Measurements from ENCODE around the gene RESP18.
"Not testable (repeated sequence)": the region's sequence is repeated elsewhere in the genome, so short reads cannot be mapped to it uniquely, and the experiment has no call there.

Gene RESP18

DNA sequence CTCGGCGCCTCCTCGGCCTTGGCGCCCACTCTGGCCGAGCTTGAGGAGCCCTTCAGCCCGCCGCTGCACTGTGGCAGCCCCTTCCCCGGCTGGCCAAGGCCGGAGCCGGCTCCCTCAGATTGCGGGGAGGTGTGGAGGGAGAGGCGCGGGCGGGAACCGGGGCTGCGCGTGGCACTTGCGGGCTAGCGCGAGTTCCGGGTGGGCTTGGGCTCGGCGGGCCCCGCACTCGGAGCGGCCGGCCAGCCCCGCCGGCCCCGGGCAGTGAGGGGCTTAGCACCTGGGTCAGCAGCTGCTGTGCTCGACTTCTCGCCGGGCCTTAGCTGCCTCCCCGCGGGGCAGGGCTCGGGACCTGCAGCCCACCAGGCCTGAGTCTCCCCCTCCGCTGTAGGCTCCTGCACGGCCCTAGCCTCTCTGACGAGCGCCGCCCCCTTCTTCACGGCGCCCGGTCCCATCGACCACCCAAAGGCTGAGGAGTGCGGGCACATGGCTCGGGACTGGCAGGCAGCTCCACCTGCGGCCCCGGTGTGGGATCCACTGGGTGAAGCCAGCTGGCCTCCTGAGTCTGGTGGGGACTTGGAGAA is 19.8 kb downstream of the RESP18 start:
- not testable (repeated sequence) for H3K14ac ChIP-seq (ENCODE audit: low read length); H3K79me2 ChIP-seq (ENCODE audit: control insufficient read depth, insufficient read depth, low read length, poor library complexity); H2BK120ac ChIP-seq (ENCODE audit: insufficient read depth, low read length, poor library complexity); H3K36me3 ChIP-seq (ENCODE audit: control insufficient read depth in 1 of 2, insufficient read depth in 2 of 2, low read length in 2 of 2); H2AK5ac ChIP-seq (ENCODE audit: low read length); H3K4me2 ChIP-seq (ENCODE audit: low read length); H3K23ac ChIP-seq (ENCODE audit: low read length); DNase-seq; H2AFZ ChIP-seq (ENCODE audit: insufficient read depth, low read length, poor library complexity); H3K18ac ChIP-seq (ENCODE audit: low read length); H3K27ac ChIP-seq (ENCODE audit: low read depth, low read length); H3K4ac ChIP-seq (ENCODE audit: low read depth, low read length); H3K79me1 ChIP-seq (ENCODE audit: low read length); H2BK5ac ChIP-seq (ENCODE audit: low read depth, low read length, poor library complexity); H3K4me1 ChIP-seq (ENCODE audit: control insufficient read depth in 1 of 2, insufficient read depth in 2 of 2, low read length in 2 of 2); H3K9me3 ChIP-seq (ENCODE audit: insufficient read depth, low read depth, low read length); H3K9ac ChIP-seq (ENCODE audit: low read length); H4K12ac ChIP-seq (ENCODE audit: low read depth, low read length); H3K4me3 ChIP-seq (ENCODE audit: low read depth, low read length); H2BK12ac ChIP-seq (ENCODE audit: low read length); H4K8ac ChIP-seq (ENCODE audit: low read depth, low read length); H4K91ac ChIP-seq (ENCODE audit: low read depth, low read length)
- peaks cover 11% of the 10 kb centered on the region for H3K27me3 ChIP-seq (ENCODE audit: insufficient read depth, low read length)
- WGBS (ENCODE audit: extremely low coverage, insufficient coverage, insufficient read length), result no CpG with 5 or more reads among the region's 49 CpGs

DNA sequence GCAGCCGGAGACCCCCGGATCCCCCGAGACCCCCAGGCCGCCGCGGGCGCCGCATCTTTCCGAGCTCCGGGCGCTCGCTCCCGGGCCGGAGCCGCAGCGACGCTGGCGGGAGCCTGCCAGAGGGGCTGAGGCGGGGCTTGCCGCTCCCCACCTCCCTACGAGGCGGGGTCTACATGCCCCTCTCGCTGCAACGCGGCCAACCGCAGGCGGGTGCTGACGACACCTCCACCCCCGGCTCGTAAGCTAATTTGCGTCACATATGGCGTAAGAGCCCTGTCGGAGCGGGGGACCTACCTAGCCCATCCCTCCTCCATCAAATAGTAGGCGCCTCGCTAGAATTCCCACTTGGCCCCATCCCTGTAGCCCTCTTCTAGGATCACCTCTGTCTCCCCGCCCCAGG is 23.3 kb downstream of the RESP18 start, which contains the start of gene PTPRN:
Gene PTPRN, minus strand, starts transcription at position 124 of the 400 bp plus-strand sequence. Its CDS starts 69 bp downstream, at position 55.
- Histone ChIP-seq H2AK5ac (ENCODE audit: low read length) (no peak within 1 kb of the TSS), H2BK120ac (ENCODE audit: insufficient read depth, low read length, poor library complexity) (no peak within 1 kb of the TSS), H3K18ac (ENCODE audit: low read length) (no peak within 1 kb of the TSS), H3K36me3 (ENCODE audit: control insufficient read depth in 1 of 2, insufficient read depth in 2 of 2, low read length in 2 of 2) (no peaks in the 10 kb centered on the region), H4K12ac (ENCODE audit: low read depth, low read length) (no peak within 1 kb of the TSS), H3K27me3 (ENCODE audit: insufficient read depth, low read length) (peaks cover 11% of the 10 kb centered on the region), H3K9me3 (ENCODE audit: insufficient read depth, low read depth, low read length) (no peaks in the 10 kb centered on the region), H2AFZ (ENCODE audit: insufficient read depth, low read length, poor library complexity) (no peak within 1 kb of the TSS), H2BK5ac (ENCODE audit: low read depth, low read length, poor library complexity) (no peak within 1 kb of the TSS), H2BK12ac (ENCODE audit: low read length) (no peak within 1 kb of the TSS), H3K9ac (ENCODE audit: low read length) (no peak within 1 kb of the TSS), H3K79me2 (ENCODE audit: control insufficient read depth, insufficient read depth, low read length, poor library complexity) (no peaks in the 10 kb centered on the region), H3K27ac (ENCODE audit: low read depth, low read length) (no peak within 1 kb of the TSS), H4K8ac (ENCODE audit: low read depth, low read length) (no peak within 1 kb of the TSS), H3K23ac (ENCODE audit: low read length) (no peak within 1 kb of the TSS), H3K14ac (ENCODE audit: low read length) (no peak within 1 kb of the TSS), H3K4me2 (ENCODE audit: low read length) (peak within 1 kb of the TSS; percentile 63), H3K4me1 (ENCODE audit: control insufficient read depth in 1 of 2, insufficient read depth in 2 of 2, low read length in 2 of 2) (peaks cover 3 to 8% of the 10 kb centered on the region in 2 experiments), H3K79me1 (ENCODE audit: low read length) (no peaks in the 10 kb centered on the region), H4K91ac (ENCODE audit: low read depth, low read length) (no peak within 1 kb of the TSS), H3K4ac (ENCODE audit: low read depth, low read length) (no peak within 1 kb of the TSS), H3K4me3 (ENCODE audit: low read depth, low read length) (peak within 1 kb of the TSS; percentile 55)
- DNase-seq, result no peak
- no CpG with 5 or more reads among the region's 37 CpGs for WGBS (ENCODE audit: extremely low coverage, insufficient coverage, insufficient read length)

DNA sequence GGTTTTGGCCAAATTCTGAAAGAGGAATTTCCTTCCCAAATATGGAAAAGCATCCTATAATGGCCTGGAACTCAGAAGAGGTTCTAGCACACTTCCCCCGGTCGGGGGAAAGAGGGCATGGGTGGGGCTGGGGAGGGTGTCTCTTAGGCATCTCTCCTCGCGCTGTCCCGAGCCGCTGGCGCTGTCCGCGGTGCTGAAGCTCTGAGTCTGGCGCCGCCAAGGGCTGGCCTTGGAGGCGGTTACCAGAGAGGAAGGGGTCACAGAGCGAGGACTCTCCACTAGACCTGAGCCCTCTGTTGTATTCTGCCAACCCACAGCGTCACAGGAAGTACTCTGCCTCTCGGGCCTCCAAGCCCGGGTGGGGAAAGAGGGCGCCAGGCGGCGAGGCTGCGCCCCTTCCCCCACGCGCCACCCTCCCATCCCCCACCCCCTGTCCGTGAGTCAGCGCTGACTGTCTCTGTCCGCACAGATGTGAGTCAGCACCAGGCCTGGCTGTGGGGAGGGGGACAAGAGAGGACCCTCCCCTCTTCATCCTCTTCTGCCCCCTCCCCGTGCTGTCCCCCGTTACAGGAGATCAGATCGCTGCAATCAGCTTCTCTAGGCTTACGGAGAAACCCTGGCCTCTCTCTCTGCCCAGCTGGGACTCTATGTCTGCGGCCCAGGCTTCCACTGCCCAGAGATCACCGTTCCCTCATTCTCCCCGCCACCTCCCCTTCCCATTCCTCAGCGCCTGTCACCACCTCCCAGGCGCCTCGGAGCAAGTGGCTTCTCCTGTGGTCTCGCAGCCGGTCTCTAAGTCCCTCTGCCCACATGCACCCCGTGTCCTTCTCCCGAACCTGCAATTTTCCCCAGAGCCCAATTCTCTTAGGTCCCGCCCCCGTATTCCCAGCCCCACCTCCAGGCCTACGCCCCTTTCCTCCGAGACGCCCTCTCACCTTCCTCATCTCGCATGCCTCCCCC is 24.1 kb downstream of the RESP18 start:
- peak; percentile 66 to 86 for DNase-seq

DNA sequence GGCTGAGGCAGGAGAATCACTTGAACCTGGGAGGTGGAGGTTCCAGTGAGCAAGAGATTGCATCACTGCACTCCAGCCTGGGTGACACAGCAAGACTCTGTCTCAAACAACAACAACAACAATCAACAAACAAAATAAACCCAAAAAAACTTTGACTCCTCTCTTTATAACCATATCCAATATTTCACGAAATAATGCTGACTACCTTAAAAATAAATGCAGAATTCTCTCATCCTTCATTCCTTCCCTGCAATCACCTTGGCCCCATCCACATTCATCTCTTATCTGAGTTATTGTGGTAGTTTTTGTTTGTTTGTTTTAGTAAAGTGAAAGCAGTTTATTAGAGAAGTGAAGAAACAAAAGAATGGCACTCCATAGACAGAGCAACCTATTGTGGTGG is 26.5 kb downstream of the RESP18 start:
- no peak for DNase-seq
- no peak overlapping the region for H2BK12ac ChIP-seq (ENCODE audit: low read length)
- H3K18ac ChIP-seq (ENCODE audit: low read length), result no peak overlapping the region
- H2BK120ac ChIP-seq (ENCODE audit: insufficient read depth, low read length, poor library complexity), result no peak overlapping the region
- no peak overlapping the region for H4K8ac ChIP-seq (ENCODE audit: low read depth, low read length)
- H4K12ac ChIP-seq (ENCODE audit: low read depth, low read length), result no peak overlapping the region
- H2BK5ac ChIP-seq (ENCODE audit: low read depth, low read length, poor library complexity), result no peak overlapping the region
- no peaks in the 10 kb centered on the region for H3K36me3 ChIP-seq (ENCODE audit: control insufficient read depth in 1 of 2, insufficient read depth in 2 of 2, low read length in 2 of 2)
- H3K27me3 ChIP-seq (ENCODE audit: insufficient read depth, low read length), result peaks cover 11% of the 10 kb centered on the region
- no peaks in the 10 kb centered on the region for H3K79me2 ChIP-seq (ENCODE audit: control insufficient read depth, insufficient read depth, low read length, poor library complexity)
- H3K4me2 ChIP-seq (ENCODE audit: low read length), result no peak overlapping the region
- H3K27ac ChIP-seq (ENCODE audit: low read depth, low read length), result no peak overlapping the region
- H3K9me3 ChIP-seq (ENCODE audit: insufficient read depth, low read depth, low read length), result no peaks in the 10 kb centered on the region
- no peak overlapping the region for H2AFZ ChIP-seq (ENCODE audit: insufficient read depth, low read length, poor library complexity)
- H3K4ac ChIP-seq (ENCODE audit: low read depth, low read length), result no peak overlapping the region
- no peak overlapping the region for H3K14ac ChIP-seq (ENCODE audit: low read length)
- no peak overlapping the region for H3K23ac ChIP-seq (ENCODE audit: low read length)
- no peak overlapping the region for H4K91ac ChIP-seq (ENCODE audit: low read depth, low read length)
- no peak overlapping the region for H3K9ac ChIP-seq (ENCODE audit: low read length)
- 100% methylated on average over 1 of the region's 1 CpG for WGBS (ENCODE audit: extremely low coverage, insufficient coverage, insufficient read length)
- peaks cover 3 to 8% of the 10 kb centered on the region in 2 experiments for H3K4me1 ChIP-seq (ENCODE audit: control insufficient read depth in 1 of 2, insufficient read depth in 2 of 2, low read length in 2 of 2)
- H2AK5ac ChIP-seq (ENCODE audit: low read length), result no peak overlapping the region
- H3K4me3 ChIP-seq (ENCODE audit: low read depth, low read length), result no peak overlapping the region
- no peaks in the 10 kb centered on the region for H3K79me1 ChIP-seq (ENCODE audit: low read length)

More for the DNA sequence above, 24.1 kb downstream of the RESP18 start:
- no peak overlapping the region for H2AK5ac ChIP-seq (ENCODE audit: low read length)
- H3K36me3 ChIP-seq (ENCODE audit: control insufficient read depth in 1 of 2, insufficient read depth in 2 of 2, low read length in 2 of 2), result no peaks in the 10 kb centered on the region
- no peak overlapping the region for H4K12ac ChIP-seq (ENCODE audit: low read depth, low read length)
- no peak overlapping the region for H3K18ac ChIP-seq (ENCODE audit: low read length)
- H2BK5ac ChIP-seq (ENCODE audit: low read depth, low read length, poor library complexity), result no peak overlapping the region
- H4K91ac ChIP-seq (ENCODE audit: low read depth, low read length), result no peak overlapping the region
- no peaks in the 10 kb centered on the region for H3K79me1 ChIP-seq (ENCODE audit: low read length)
- no peak overlapping the region for H2BK120ac ChIP-seq (ENCODE audit: insufficient read depth, low read length, poor library complexity)
- H3K27ac ChIP-seq (ENCODE audit: low read depth, low read length), result no peak overlapping the region
- peaks cover 3 to 8% of the 10 kb centered on the region in 2 experiments for H3K4me1 ChIP-seq (ENCODE audit: control insufficient read depth in 1 of 2, insufficient read depth in 2 of 2, low read length in 2 of 2)
- WGBS (ENCODE audit: extremely low coverage, insufficient coverage, insufficient read length), result no CpG with 5 or more reads among the region's 45 CpGs
- H3K14ac ChIP-seq (ENCODE audit: low read length), result no peak overlapping the region
- no peak overlapping the region for H4K8ac ChIP-seq (ENCODE audit: low read depth, low read length)
- peak overlapping the region; percentile 55 for H3K4me3 ChIP-seq (ENCODE audit: low read depth, low read length)
- H3K27me3 ChIP-seq (ENCODE audit: insufficient read depth, low read length), result peaks cover 11% of the 10 kb centered on the region
- no peak overlapping the region for H3K4ac ChIP-seq (ENCODE audit: low read depth, low read length)
- H3K4me2 ChIP-seq (ENCODE audit: low read length), result peak overlapping the region; percentile 63
- H3K79me2 ChIP-seq (ENCODE audit: control insufficient read depth, insufficient read depth, low read length, poor library complexity), result no peaks in the 10 kb centered on the region
- H2AFZ ChIP-seq (ENCODE audit: insufficient read depth, low read length, poor library complexity), result no peak overlapping the region
- H3K23ac ChIP-seq (ENCODE audit: low read length), result no peak overlapping the region
- no peaks in the 10 kb centered on the region for H3K9me3 ChIP-seq (ENCODE audit: insufficient read depth, low read depth, low read length)
- H3K9ac ChIP-seq (ENCODE audit: low read length), result no peak overlapping the region
- no peak overlapping the region for H2BK12ac ChIP-seq (ENCODE audit: low read length)
